ENCODE results near the gene IGF2BP2. TPM values are rescaled to one million over a fixed set of nuclear protein-coding genes. Genes with fewer than 3 reads are reported as not detected.

The IGF2BP2 gene
- total and polyA plus RNA-seq, 2 of the 13 experiments (the other 11 are each of a cell fraction or from before 2014, with no cell fraction given): 6.5 to 46.0 TPM

DNA sequence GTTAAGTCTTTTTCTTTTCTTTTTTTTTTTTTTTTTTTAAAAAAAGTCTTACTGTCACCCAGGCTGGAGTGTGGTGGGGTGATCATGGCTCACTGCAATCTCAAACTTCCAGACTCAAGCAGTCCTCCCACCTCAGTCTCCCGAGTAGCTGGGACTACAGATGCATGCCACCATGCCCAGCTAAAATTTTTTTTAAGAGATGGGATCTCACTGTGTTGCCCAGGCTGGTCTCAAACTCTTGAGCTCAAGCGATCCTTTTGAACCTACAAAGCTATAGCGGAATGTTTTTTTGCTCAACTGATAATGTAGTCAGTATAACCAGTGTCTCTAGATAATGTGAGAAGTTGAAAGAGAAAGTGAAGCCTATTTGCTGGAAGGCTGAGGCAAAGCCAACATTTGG is 3.9 kb upstream of the IGF2BP2 start:
- CTCF ChIA-PET (ENCODE audit: low intra/inter-chr PET ratio, low total read pairs): no interaction called here
- intact Hi-C loops (cut with micrococcal nuclease; ENCODE audit: unreplicated experiment): loop anchor here (5.0 kb wide), 1 partner anchor 84 kb away; no protein-coding TSS in a partner anchor
- Histone ChIP-seq H3K79me2 (ENCODE audit: insufficient read depth, low read length) (peaks cover 41% of the 10 kb centered on the region), H4K20me1 (ENCODE audit: insufficient read depth, low read length) (no peaks in the 10 kb centered on the region), H3K4me2 (ENCODE audit: low read depth, low read length) (no peak overlapping the region), H3K4me3 (replicated peaks in 1 of 3; ENCODE audit: insufficient read depth in 1 of 3, low read depth in 2 of 3, low read length in 3 of 3) (no peak overlapping the region), H3K9ac (ENCODE audit: insufficient read depth, low read depth, low read length) (no peak overlapping the region), H3K4me1 (ENCODE audit: insufficient read depth, low read length) (peaks cover 60% of the 10 kb centered on the region), H2AFZ (ENCODE audit: low read length) (no peak overlapping the region), H3K27ac (ENCODE audit: extremely low read length, insufficient read depth, low read length) (no peak overlapping the region), H3K36me3 (replicated peaks in 1 of 2; ENCODE audit: control insufficient read depth in 1 of 2, insufficient read depth in 2 of 2, low read length in 2 of 2) (peaks cover 1 to 5% of the 10 kb centered on the region in 2 experiments; a peak in 1 of 5 replicates), H3K27me3 (ENCODE audit: control insufficient read depth in 1 of 2, insufficient read depth in 2 of 2, low read length in 2 of 2) (no peaks in the 10 kb centered on the region), H3K9me3 (ENCODE audit: low read length) (no peaks in the 10 kb centered on the region)
- DNase-seq (ENCODE audit: low spot score) (no peak), FAIRE-seq (no peak), ATAC-seq (no peak)
- POLR2A ChIA-PET: no interaction called here
- 91% methylated on average over 3 of the region's 3 CpGs for WGBS (ENCODE audit: low lambda C conversion rate)
- in situ Hi-C loops (cut with HindIII; ENCODE audit: extremely low pct_ligation_motif_present, low pct_unique_long_range_greater_than_20kb): no loop called here
- TF ChIP-seq, protein P1, sequence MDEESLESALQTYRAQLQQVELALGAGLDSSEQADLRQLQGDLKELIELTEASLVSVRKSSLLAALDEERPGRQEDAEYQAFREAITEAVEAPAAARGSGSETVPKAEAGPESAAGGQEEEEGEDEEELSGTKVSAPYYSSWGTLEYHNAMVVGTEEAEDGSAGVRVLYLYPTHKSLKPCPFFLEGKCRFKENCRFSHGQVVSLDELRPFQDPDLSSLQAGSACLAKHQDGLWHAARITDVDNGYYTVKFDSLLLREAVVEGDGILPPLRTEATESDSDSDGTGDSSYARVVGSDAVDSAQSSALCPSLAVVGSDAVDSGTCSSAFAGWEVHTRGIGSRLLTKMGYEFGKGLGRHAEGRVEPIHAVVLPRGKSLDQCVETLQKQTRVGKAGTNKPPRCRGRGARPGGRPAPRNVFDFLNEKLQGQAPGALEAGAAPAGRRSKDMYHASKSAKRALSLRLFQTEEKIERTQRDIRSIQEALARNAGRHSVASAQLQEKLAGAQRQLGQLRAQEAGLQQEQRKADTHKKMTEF (CRISPR knock-in tag; IDR thresholded peaks at IDR 0.05): no peak
- TF ChIP-seq ISL2 (CRISPR knock-in tag; IDR thresholded peaks at IDR 0.05) (no peak), ZNF121 (CRISPR knock-in tag; IDR thresholded peaks at IDR 0.05) (peak; percentile 69), SAFB2 (CRISPR knock-in tag; IDR thresholded peaks at IDR 0.05; ENCODE audit: borderline replicate concordance, low read depth) (no peak), RAD21 (CRISPR knock-in tag; IDR thresholded peaks at IDR 0.05) (no peak)
- BruUV-seq (replicated peaks): no TSS peak

DNA sequence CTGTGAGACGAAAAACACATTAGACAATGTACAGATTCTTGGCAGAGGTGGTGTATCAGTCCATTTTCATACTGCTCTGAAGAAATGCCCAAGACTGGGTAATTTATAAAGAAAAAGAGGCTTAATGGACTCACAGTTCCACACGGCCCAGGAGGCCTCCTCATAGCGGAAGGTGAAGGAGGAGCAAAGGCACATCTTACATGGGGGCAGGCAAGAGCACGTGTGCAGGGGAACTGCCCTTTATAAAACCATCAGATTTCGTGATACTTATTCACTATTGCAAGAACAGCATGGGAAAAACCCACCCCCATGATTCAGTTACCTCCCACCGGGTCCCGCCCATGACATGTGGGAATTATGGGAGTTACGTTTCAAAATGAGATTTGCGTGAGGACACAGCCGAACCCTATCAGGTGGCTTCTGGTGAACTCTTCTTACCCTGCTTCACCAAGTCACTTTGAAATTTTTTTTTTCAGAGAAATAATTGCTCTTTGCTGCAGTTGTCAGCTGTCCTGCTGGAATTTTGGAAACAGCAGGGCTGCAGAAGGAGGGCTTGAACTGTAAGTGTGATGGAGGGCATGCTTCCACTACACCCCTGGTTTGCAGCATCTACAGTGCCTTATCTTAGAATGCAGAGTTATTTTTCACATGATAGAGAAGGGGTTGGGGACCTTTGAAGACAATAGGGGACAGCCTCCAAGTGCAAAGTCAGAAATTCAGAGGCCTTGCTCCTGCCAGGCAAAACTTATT is 2.9 kb upstream of the IGF2BP2 start:
- ATAC-seq: no peak
- Histone ChIP-seq H3K4me2 (ENCODE audit: low read depth, low read length) (no peak overlapping the region), H3K27ac (ENCODE audit: extremely low read length, insufficient read depth, low read length) (no peak overlapping the region), H3K4me1 (ENCODE audit: insufficient read depth, low read length) (peaks cover 60% of the 10 kb centered on the region), H3K9me3 (ENCODE audit: low read length) (no peaks in the 10 kb centered on the region), H4K20me1 (ENCODE audit: insufficient read depth, low read length) (no peaks in the 10 kb centered on the region), H2AFZ (ENCODE audit: low read length) (no peak overlapping the region), H3K27me3 (ENCODE audit: control insufficient read depth in 1 of 2, insufficient read depth in 2 of 2, low read length in 2 of 2) (no peaks in the 10 kb centered on the region), H3K79me2 (ENCODE audit: insufficient read depth, low read length) (peaks cover 51% of the 10 kb centered on the region), H3K9ac (ENCODE audit: insufficient read depth, low read depth, low read length) (no peak overlapping the region), H3K36me3 (replicated peaks in 1 of 2; ENCODE audit: control insufficient read depth in 1 of 2, insufficient read depth in 2 of 2, low read length in 2 of 2) (peaks cover 1 to 5% of the 10 kb centered on the region in 2 experiments; a peak in 1 of 5 replicates), H3K4me3 (replicated peaks in 1 of 3; ENCODE audit: insufficient read depth in 1 of 3, low read depth in 2 of 3, low read length in 3 of 3) (no peak overlapping the region)
- TF ChIP-seq ISX (CRISPR knock-in tag; conservative IDR thresholded peaks at IDR 0.05) (no peak), ZNF430 (CRISPR knock-in tag; IDR thresholded peaks at IDR 0.05) (peak; percentile 69; the same call in 1 of the 2 replicates), ZNF431 (CRISPR knock-in tag; IDR thresholded peaks at IDR 0.05; ENCODE audit: borderline replicate concordance, low read depth) (peak; percentile 88), HNRNPL (IDR thresholded peaks at IDR 0.05; ENCODE audit: low read depth, low read length) (no peak)
- TF ChIP-seq, protein P2, sequence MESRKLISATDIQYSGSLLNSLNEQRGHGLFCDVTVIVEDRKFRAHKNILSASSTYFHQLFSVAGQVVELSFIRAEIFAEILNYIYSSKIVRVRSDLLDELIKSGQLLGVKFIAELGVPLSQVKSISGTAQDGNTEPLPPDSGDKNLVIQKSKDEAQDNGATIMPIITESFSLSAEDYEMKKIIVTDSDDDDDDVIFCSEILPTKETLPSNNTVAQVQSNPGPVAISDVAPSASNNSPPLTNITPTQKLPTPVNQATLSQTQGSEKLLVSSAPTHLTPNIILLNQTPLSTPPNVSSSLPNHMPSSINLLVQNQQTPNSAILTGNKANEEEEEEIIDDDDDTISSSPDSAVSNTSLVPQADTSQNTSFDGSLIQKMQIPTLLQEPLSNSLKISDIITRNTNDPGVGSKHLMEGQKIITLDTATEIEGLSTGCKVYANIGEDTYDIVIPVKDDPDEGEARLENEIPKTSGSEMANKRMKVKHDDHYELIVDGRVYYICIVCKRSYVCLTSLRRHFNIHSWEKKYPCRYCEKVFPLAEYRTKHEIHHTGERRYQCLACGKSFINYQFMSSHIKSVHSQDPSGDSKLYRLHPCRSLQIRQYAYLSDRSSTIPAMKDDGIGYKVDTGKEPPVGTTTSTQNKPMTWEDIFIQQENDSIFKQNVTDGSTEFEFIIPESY (CRISPR knock-in tag; IDR thresholded peaks at IDR 0.05): peak; percentile 52
- DNase-seq (ENCODE audit: low spot score): no peak
- no TSS peak for BruUV-seq (replicated peaks)
- in situ Hi-C loops (cut with HindIII; ENCODE audit: extremely low pct_ligation_motif_present, low pct_unique_long_range_greater_than_20kb): no loop called here
- CTCF ChIA-PET (ENCODE audit: low intra/inter-chr PET ratio, low total read pairs): no interaction called here
- intact Hi-C loops (cut with micrococcal nuclease; ENCODE audit: unreplicated experiment): loop anchor here (5.0 kb wide), 1 partner anchor 85 kb away; no protein-coding TSS in a partner anchor
- FAIRE-seq: no peak
- POLR2A ChIA-PET: no interaction called here
- 92% methylated on average over 10 of the region's 10 CpGs for WGBS (ENCODE audit: low lambda C conversion rate)
